Keratinocyte (primary cell): ENCODE measurements around the gene COG5.

ENCODE experiments used
- CTCF ChIP-seq, 3 experiments: IDR thresholded peaks in 1 of 3; conservative IDR thresholded peaks in 1 of 3; optimal IDR thresholded peaks in 1 of 3; 2 replicates in 2 of 3; 3 replicates in 1 of 3; pipeline versions ENCODE3 to v1.5.1; 2011; ENCODE audit warnings: low read length in 3 of 3, mild to moderate bottlenecking in 3 of 3, moderate library complexity in 2 of 3, control low read depth in 1 of 3, inconsistent platforms in 1 of 3; ENCODE audit not compliant: insufficient read depth in 2 of 3; ENCODE audit errors: extremely low read depth in 1 of 3
- EZH2 ChIP-seq: IDR thresholded peaks from one replicate; pipeline ENCODE4 v1.6.1; 2012; ENCODE audit warnings: inconsistent platforms, mild to moderate bottlenecking, low read length, moderate library complexity

- TF ChIP-seq CTCF (optimal IDR thresholded peaks at IDR 0.05 in 1 of 3, IDR thresholded peaks at IDR 0.05 in 1 of 3, conservative IDR thresholded peaks at IDR 0.05 in 1 of 3; ENCODE audit: extremely low read depth in 1 of 3, insufficient read depth in 2 of 3, low read length in 3 of 3) = peak; percentile 81 to 87 (median 87)
- TF ChIP-seq EZH2 = no peak
Observed at GRCh38 chr7:107463139-107464078, 100.3 kb downstream of the COG5 start.
